Stimulated activated CD4-positive, alpha-beta T cell treated with anti-CD3 and anti-CD28 coated beads, Interleukin-4, amount 100 ng/mL, for 24 hours (primary cell): ENCODE data around the gene PDZD8.
A peak's percentile ranks its signal among the peaks of the same experiment; 100 is the strongest.

Experiments used
- DNase-seq: peaks from one replicate; pipeline ENCODE4 v3.0.0-alpha.2; 2020

PDZD8 gene

GRCh38 chr10:117375360-117376178, at the start of gene PDZD8:
PDZD8 (minus strand) TSS chr10:117375440; CDS start chr10:117375227, 213 bp downstream.
- DNase-seq, result peak; percentile 90

- no peak for DNase-seq
Observed at GRCh38 chr10:117424171-117424570, 48.9 kb upstream of the PDZD8 start.

GRCh38 chr10:117421985-117422384, 46.7 kb upstream of the PDZD8 start:
- no peak for DNase-seq

- no peak for DNase-seq
Observed at GRCh38 chr10:117420768-117421167, 45.5 kb upstream of the PDZD8 start.

GRCh38 chr10:117419921-117420320, 44.7 kb upstream of the PDZD8 start:
- DNase-seq, result no peak

GRCh38 chr10:117419159-117419558, 43.9 kb upstream of the PDZD8 start:
- no peak for DNase-seq

- no peak for DNase-seq
Observed at GRCh38 chr10:117418121-117418520, 42.9 kb upstream of the PDZD8 start.

- no peak for DNase-seq
Observed at GRCh38 chr10:117417196-117417595, 42.0 kb upstream of the PDZD8 start.

- no peak for DNase-seq
Observed at GRCh38 chr10:117413928-117414618, 38.8 kb upstream of the PDZD8 start.

GRCh38 chr10:117412469-117413010, 37.3 kb upstream of the PDZD8 start:
- DNase-seq, result no peak

GRCh38 chr10:117411479-117412399, 36.5 kb upstream of the PDZD8 start:
- DNase-seq, result no peak

- no peak for DNase-seq
Observed at GRCh38 chr10:117410557-117410956, 35.3 kb upstream of the PDZD8 start.

GRCh38 chr10:117409549-117410305, 34.5 kb upstream of the PDZD8 start:
- no peak for DNase-seq

GRCh38 chr10:117408436-117409384, 33.5 kb upstream of the PDZD8 start:
- DNase-seq, result no peak

- no peak for DNase-seq
Observed at GRCh38 chr10:117405730-117406129, 30.5 kb upstream of the PDZD8 start.

- DNase-seq, result no peak
Observed at GRCh38 chr10:117400329-117400728, 25.1 kb upstream of the PDZD8 start.

- no peak for DNase-seq
Observed at GRCh38 chr10:117399341-117400196, 24.3 kb upstream of the PDZD8 start.

- no peak for DNase-seq
Observed at GRCh38 chr10:117398029-117398428, 22.8 kb upstream of the PDZD8 start.

GRCh38 chr10:117391436-117392205, 16.4 kb upstream of the PDZD8 start:
- DNase-seq, result no peak
